Gastroesophageal sphincter (tissue), 4 donors: Measurements from ENCODE around the gene CARD19. TPM values are rescaled to one million over a fixed set of nuclear protein-coding genes. Genes with fewer than 3 reads are reported as not detected.

Experiments used
- ATAC-seq: fragments of 150-250 bp; one replicate; pipeline ENCODE4 v1.9.1; 2016; ENCODE audit warnings: mild to moderate bottlenecking, moderate library complexity
- H3K27ac ChIP-seq, 4 donors: fragments of 200-600 bp; sonication (generic) in 3 of 4; 1 replicate in 3 of 4; 2 replicates in 1 of 4; pipeline ENCODE4 v1.5.1; 2016 to 2019
- H3K27me3 ChIP-seq: fragments of 200-600 bp; sonication (generic); one replicate; pipeline ENCODE4 v1.5.1; 2019
- H3K36me3 ChIP-seq, 2 donors: fragments of 200-600 bp; sonication (generic); one replicate each; pipeline ENCODE4 v1.5.1; 2019; ENCODE audit warnings: control low read depth in 1 of 2
- H3K4me1 ChIP-seq, 3 donors: fragments of 200-600 bp; sonication (generic); 1 replicate in 2 of 3; 2 replicates in 1 of 3; pipeline ENCODE4 v1.5.1; 2016 to 2019; ENCODE audit warnings: control low read depth in 2 of 3
- H3K4me3 ChIP-seq, 2 donors: fragments of 200-600 bp; sonication (generic); one replicate each; pipeline ENCODE4 v1.5.1; 2019; ENCODE audit warnings: mild to moderate bottlenecking in 1 of 2, moderate library complexity in 1 of 2
- H3K9me3 ChIP-seq, 3 donors: fragments of 200-600 bp; sonication (generic); one replicate each; pipeline ENCODE4 v1.5.1; 2017 to 2019; ENCODE audit warnings: control low read depth in 2 of 3
- EP300 ChIP-seq: sonication (generic); formaldehyde crosslinking; IDR thresholded peaks from one replicate; pipeline ENCODE4 v1.6.1; 2017; ENCODE audit warnings: antibody characterized with exemption, mild to moderate bottlenecking
- POLR2A ChIP-seq, 2 donors: fragments of 450-650 bp; IDR thresholded peaks; one replicate each; pipeline ENCODE4 v1.6.1; 2017; ENCODE audit warnings: antibody characterized with exemption in 2 of 2, mild to moderate bottlenecking in 2 of 2, moderate library complexity in 1 of 2
- POLR2AphosphoS5 ChIP-seq: sonication (generic); formaldehyde crosslinking; IDR thresholded peaks from one replicate; pipeline ENCODE4 v1.6.1; 2017; ENCODE audit warnings: antibody characterized with exemption
- WGBS, 2 donors: methylation state at CpG; one replicate each; pipeline ENCODE4 v1.1.5; 2018; ENCODE audit warnings: low coverage in 1 of 2; 5-methylcytosine and 5-hydroxymethylcytosine counted together
- total RNA-seq, 4 donors: library from RNA; depleted of rRNA; stranded (reverse); fragments of >200 nt; gene quantifications; one replicate each; pipeline ENCODE4 v1.1.0, GENCODE V29; 2016
- TF ChIP-seq, protein P1 (sequence below), 4 experiments: fragments of 200-600 bp in 2 of 4; fragments of 450-650 bp in 2 of 4; sonication (generic) in 1 of 4; IDR thresholded peaks; one replicate each; pipeline ENCODE4 v1.5.1; 2017 to 2019; ENCODE audit warnings: antibody characterized with exemption in 4 of 4, mild to moderate bottlenecking in 2 of 4, moderate library complexity in 2 of 4

The CARD19 gene
- total RNA-seq, 4 donors from 2014 or later = 78.5 to 82.2 (median 80.1) TPM

DNA sequence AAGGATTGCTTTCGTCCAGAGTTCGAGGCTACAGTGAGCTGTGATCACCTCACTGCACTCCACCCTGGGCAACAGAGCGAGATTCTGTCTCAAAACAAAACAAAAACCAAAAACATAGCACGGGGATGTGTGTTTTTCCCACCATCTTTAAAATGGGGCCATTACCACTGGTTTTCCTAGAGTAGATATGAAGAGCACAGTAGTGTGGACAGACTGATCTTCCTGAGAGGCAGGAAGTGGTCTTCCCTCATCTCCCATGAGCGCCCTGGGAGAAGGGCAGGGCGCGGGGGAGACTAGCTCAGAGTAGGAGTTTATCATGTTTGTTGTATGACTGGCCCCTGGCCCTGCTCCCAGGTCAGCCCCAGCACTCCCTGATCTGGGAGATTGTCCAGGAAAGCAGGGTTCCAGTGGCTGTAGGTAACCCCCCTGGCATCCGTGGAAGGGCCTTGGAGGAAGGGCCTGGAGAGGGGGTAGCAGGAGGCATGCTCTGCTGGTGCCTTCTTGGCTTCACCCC lies 35.2 kb upstream of the CARD19 start:
- H3K4me3 ChIP-seq = no peak overlapping the region
- no peaks in the 10 kb centered on the region for H3K36me3 ChIP-seq
- ATAC-seq = no peak
- WGBS, 2 donors = 80 to 96% methylated on average over 2 to 4 of the region's 8 CpGs
- H3K4me1 ChIP-seq = peaks cover 0 to 27% (median 12%) of the 10 kb centered on the region in 3 donors
- TF ChIP-seq, protein P1, sequence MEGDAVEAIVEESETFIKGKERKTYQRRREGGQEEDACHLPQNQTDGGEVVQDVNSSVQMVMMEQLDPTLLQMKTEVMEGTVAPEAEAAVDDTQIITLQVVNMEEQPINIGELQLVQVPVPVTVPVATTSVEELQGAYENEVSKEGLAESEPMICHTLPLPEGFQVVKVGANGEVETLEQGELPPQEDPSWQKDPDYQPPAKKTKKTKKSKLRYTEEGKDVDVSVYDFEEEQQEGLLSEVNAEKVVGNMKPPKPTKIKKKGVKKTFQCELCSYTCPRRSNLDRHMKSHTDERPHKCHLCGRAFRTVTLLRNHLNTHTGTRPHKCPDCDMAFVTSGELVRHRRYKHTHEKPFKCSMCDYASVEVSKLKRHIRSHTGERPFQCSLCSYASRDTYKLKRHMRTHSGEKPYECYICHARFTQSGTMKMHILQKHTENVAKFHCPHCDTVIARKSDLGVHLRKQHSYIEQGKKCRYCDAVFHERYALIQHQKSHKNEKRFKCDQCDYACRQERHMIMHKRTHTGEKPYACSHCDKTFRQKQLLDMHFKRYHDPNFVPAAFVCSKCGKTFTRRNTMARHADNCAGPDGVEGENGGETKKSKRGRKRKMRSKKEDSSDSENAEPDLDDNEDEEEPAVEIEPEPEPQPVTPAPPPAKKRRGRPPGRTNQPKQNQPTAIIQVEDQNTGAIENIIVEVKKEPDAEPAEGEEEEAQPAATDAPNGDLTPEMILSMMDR (IDR thresholded peaks at IDR 0.05) = no peak
- TF ChIP-seq POLR2AphosphoS5 = no peak
- TF ChIP-seq EP300 = no peak
- TF ChIP-seq POLR2A (IDR thresholded peaks at IDR 0.05) = no peak
- H3K27ac ChIP-seq = no peak overlapping the region
- no peaks in the 10 kb centered on the region for H3K9me3 ChIP-seq
- peaks cover 18% of the 10 kb centered on the region for H3K27me3 ChIP-seq

DNA sequence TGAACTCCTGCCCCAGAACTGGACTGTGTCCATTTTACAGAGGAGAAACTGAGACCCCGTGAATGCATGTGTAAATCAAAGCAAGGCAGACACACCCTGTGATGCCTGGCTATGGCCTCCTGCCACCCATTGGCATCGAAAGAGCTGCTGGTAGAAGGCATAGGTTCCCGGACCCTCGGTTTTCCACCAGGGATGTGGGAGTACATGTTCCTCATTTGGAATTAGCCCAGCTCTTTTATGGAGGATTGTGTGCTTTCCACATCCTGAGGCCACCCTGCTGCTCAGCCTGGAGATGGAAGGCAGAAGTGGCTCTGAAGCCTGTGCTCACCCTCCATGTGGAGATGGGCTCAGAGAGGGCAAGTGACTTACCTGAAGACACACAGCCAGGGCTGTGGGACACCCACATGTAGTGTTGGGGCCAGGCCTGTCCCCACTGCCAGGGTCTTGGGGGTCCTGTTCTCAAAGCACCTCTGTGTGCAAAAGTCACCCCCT lies 34.7 kb upstream of the CARD19 start:
- no peak for TF ChIP-seq EP300
- TF ChIP-seq POLR2AphosphoS5 = no peak
- TF ChIP-seq, protein P1 (IDR thresholded peaks at IDR 0.05) = no peak
- TF ChIP-seq POLR2A (IDR thresholded peaks at IDR 0.05) = no peak
- peaks cover 18% of the 10 kb centered on the region for H3K27me3 ChIP-seq
- peaks cover 0 to 27% (median 12%) of the 10 kb centered on the region in 3 donors for H3K4me1 ChIP-seq
- H3K4me3 ChIP-seq = no peak overlapping the region
- H3K36me3 ChIP-seq = no peaks in the 10 kb centered on the region
- WGBS, 2 donors = 60 to 100% methylated on average over 1 of the region's 4 CpGs
- no peaks in the 10 kb centered on the region for H3K9me3 ChIP-seq
- no peak overlapping the region for H3K27ac ChIP-seq
- no peak for ATAC-seq

- no peaks in the 10 kb centered on the region for H3K9me3 ChIP-seq
- H3K36me3 ChIP-seq = no peaks in the 10 kb centered on the region
- H3K4me3 ChIP-seq = no peak overlapping the region
- no peak overlapping the region for H3K27ac ChIP-seq
- WGBS, 2 donors = 87% methylated on average over 13 of the region's 19 CpGs; no CpG with 5 or more reads in 1 of the 2 donors
- peaks cover 18% of the 10 kb centered on the region for H3K27me3 ChIP-seq
- ATAC-seq = no peak
- no peak for TF ChIP-seq POLR2A (IDR thresholded peaks at IDR 0.05)
- no peak for TF ChIP-seq EP300
- TF ChIP-seq, protein P1 (IDR thresholded peaks at IDR 0.05) = no peak
- TF ChIP-seq POLR2AphosphoS5 = no peak
- H3K4me1 ChIP-seq = peaks cover 0 to 27% (median 12%) of the 10 kb centered on the region in 3 donors
Measured at GRCh38 chr9:93061791-93062763, 33.9 kb upstream of the CARD19 start.

DNA sequence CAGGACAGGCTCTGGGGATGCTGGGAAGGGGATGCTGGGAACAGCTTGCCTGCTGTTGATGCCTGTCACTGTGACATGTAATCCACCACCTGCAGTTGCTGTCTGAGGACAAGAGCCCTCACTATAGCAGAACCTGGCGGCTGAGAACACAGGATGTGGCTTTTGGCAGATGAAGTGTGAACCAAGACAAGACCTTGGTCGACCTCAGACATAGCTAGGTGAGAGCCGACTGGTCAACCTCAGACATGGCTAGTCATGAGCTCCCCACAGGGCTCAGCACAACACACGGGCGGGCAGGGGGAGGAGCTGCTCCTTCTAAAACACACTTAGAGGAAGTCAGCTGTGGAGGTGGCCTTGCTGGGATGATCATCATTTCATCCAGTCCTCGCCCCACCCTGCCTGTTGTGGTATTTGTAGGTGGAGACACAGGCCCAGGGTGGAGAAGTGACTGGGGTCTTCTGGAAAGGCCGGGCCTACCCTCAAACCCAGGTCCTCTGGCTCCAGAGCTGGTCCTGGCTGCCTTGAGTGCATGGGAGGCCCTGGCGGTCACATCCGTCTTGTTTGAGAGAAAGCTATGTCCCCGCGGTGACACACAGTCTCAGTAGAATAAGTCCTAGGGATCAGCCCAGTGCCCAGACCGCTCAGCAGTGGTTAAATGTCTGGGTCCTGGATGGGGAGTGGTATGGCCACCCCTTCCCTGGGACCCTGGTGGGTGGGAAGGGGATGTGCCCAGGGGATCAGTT lies 31.5 kb upstream of the CARD19 start:
- no peak for ATAC-seq
- no peak overlapping the region for H3K27ac ChIP-seq

More for the DNA sequence above, 31.5 kb upstream of the CARD19 start:
- 20 to 92% methylated on average over 1 to 5 of the region's 12 CpGs for WGBS, 2 donors
- Histone ChIP-seq H3K27me3 (peaks cover 7% of the 10 kb centered on the region), H3K4me1 (peaks cover 0 to 9% (median 0%) of the 10 kb centered on the region in 3 donors), H3K36me3 (no peaks in the 10 kb centered on the region), H3K9me3 (no peaks in the 10 kb centered on the region), H3K4me3 (no peak overlapping the region)
- TF ChIP-seq EP300 (no peak), POLR2A (IDR thresholded peaks at IDR 0.05) (no peak), POLR2AphosphoS5 (no peak)
- TF ChIP-seq, protein P1 (IDR thresholded peaks at IDR 0.05) = no peak
